K562 (cell line): Measurements from ENCODE around the gene PPP1R3G.

Experiments used
- ETS2 ChIP-seq: IDR thresholded peaks from 2 replicates; pipeline ENCODE4 v1.6.1; 2016; ENCODE audit warnings: borderline replicate concordance, missing genetic modification characterization, mild to moderate bottlenecking, moderate library complexity, missing compliant biosample characterization; ENCODE audit not compliant: poor library complexity, severe bottlenecking
- JUND ChIP-seq, 2 experiments: IDR thresholded peaks; 2 replicates in 1 of 2; 3 replicates in 1 of 2; pipeline ENCODE4 v1.6.1; 2011; ENCODE audit warnings: borderline replicate concordance in 2 of 2, low read depth in 2 of 2, low read length in 2 of 2, improper control_type of control experiment in 1 of 2, missing biosample characterization in 1 of 2, missing genetic modification characterization in 1 of 2, missing genetic modification reagents in 1 of 2
- PTBP1 ChIP-seq: fragments of 200-400 bp; formaldehyde crosslinking; IDR thresholded peaks from 2 replicates; pipeline ENCODE4 v1.6.1; 2017; ENCODE audit warnings: low read depth, low read length
- TF ChIP-seq, protein P1 (sequence below), 3 experiments: IDR thresholded peaks in 2 of 3; conservative IDR thresholded peaks in 1 of 3; 2 replicates each; pipeline ENCODE4 v1.5.1; 2011 to 2012; ENCODE audit warnings: low read length in 3 of 3, mild to moderate bottlenecking in 3 of 3, control low read depth in 2 of 3, improper control_type of control experiment in 1 of 3, inconsistent platforms in 1 of 3, low read depth in 1 of 3, mixed read lengths in 1 of 3, moderate library complexity in 1 of 3; ENCODE audit not compliant: insufficient read depth in 2 of 3

GRCh38 chr6:5063617-5064016, 21.5 kb upstream of the PPP1R3G start:
- no peak for TF ChIP-seq JUND (IDR thresholded peaks at IDR 0.05; ENCODE audit: borderline replicate concordance, low read depth, low read length)
- no peak for TF ChIP-seq JUND (tag; IDR thresholded peaks at IDR 0.05; ENCODE audit: borderline replicate concordance, low read depth, low read length)
- TF ChIP-seq ETS2 (tag): no peak
- TF ChIP-seq PTBP1: no peak
- TF ChIP-seq, protein P1, sequence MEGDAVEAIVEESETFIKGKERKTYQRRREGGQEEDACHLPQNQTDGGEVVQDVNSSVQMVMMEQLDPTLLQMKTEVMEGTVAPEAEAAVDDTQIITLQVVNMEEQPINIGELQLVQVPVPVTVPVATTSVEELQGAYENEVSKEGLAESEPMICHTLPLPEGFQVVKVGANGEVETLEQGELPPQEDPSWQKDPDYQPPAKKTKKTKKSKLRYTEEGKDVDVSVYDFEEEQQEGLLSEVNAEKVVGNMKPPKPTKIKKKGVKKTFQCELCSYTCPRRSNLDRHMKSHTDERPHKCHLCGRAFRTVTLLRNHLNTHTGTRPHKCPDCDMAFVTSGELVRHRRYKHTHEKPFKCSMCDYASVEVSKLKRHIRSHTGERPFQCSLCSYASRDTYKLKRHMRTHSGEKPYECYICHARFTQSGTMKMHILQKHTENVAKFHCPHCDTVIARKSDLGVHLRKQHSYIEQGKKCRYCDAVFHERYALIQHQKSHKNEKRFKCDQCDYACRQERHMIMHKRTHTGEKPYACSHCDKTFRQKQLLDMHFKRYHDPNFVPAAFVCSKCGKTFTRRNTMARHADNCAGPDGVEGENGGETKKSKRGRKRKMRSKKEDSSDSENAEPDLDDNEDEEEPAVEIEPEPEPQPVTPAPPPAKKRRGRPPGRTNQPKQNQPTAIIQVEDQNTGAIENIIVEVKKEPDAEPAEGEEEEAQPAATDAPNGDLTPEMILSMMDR (IDR thresholded peaks at IDR 0.05 in 2 of 3, conservative IDR thresholded peaks at IDR 0.05 in 1 of 3; ENCODE audit: insufficient read depth in 2 of 3, low read depth in 1 of 3, low read length in 3 of 3): no peak
